Ascending aorta (tissue), 2 donors: ENCODE results near the gene DTX3L. TPM values are rescaled to one million over a fixed set of nuclear protein-coding genes. Genes with fewer than 3 reads are reported as not detected.

ENCODE experiments used
- DNase-seq, 2 donors: peaks; one replicate each; pipeline ENCODE4 v3.0.0-alpha.2; 2019; ENCODE audit warnings: low spot score in 2 of 2
- H3K27ac ChIP-seq, 2 donors: fragments of 200-600 bp; sonication (generic); one replicate each; pipeline ENCODE4 v1.5.1; 2016 to 2017; ENCODE audit warnings: mild to moderate bottlenecking in 1 of 2
- H3K27me3 ChIP-seq: fragments of 200-600 bp; sonication (generic); one replicate; pipeline ENCODE4 v1.5.1; 2017
- H3K36me3 ChIP-seq, 2 donors: fragments of 200-600 bp; sonication (generic); one replicate each; pipeline ENCODE4 v1.5.1; 2016
- H3K4me1 ChIP-seq, 2 donors: fragments of 200-600 bp; sonication (generic); one replicate each; pipeline ENCODE4 v1.5.1; 2016 to 2017; ENCODE audit warnings: mild to moderate bottlenecking in 1 of 2
- H3K4me3 ChIP-seq, 2 donors: fragments of 200-600 bp; sonication (generic); one replicate each; pipeline ENCODE4 v1.5.1; 2016 to 2017; ENCODE audit warnings: mild to moderate bottlenecking in 1 of 2
- H3K9me3 ChIP-seq, 2 donors: fragments of 200-600 bp; sonication (generic); one replicate each; pipeline ENCODE4 v1.5.1; 2016
- intact Hi-C: fragments of 100-400 bp; cut with DNase I; formaldehyde crosslinking; loops from one replicate; pipeline ENCODE4 v1.15.1; 2023
- total RNA-seq: library from RNA; depleted of rRNA; stranded (reverse); fragments of >200 nt; gene quantifications from one replicate; pipeline ENCODE4 v1.1.0, GENCODE V29; 2016
- TF ChIP-seq, protein P1 (sequence below), 3 experiments: fragments of 200-600 bp in 2 of 3; fragments of 450-650 bp in 1 of 3; sonication (generic) in 2 of 3; IDR thresholded peaks; one replicate each; pipeline ENCODE4 v1.5.1; 2016 to 2019; ENCODE audit warnings: antibody characterized with exemption in 3 of 3, mild to moderate bottlenecking in 1 of 3, moderate library complexity in 1 of 3

DTX3L gene
- 22.4 TPM for total RNA-seq

DNA sequence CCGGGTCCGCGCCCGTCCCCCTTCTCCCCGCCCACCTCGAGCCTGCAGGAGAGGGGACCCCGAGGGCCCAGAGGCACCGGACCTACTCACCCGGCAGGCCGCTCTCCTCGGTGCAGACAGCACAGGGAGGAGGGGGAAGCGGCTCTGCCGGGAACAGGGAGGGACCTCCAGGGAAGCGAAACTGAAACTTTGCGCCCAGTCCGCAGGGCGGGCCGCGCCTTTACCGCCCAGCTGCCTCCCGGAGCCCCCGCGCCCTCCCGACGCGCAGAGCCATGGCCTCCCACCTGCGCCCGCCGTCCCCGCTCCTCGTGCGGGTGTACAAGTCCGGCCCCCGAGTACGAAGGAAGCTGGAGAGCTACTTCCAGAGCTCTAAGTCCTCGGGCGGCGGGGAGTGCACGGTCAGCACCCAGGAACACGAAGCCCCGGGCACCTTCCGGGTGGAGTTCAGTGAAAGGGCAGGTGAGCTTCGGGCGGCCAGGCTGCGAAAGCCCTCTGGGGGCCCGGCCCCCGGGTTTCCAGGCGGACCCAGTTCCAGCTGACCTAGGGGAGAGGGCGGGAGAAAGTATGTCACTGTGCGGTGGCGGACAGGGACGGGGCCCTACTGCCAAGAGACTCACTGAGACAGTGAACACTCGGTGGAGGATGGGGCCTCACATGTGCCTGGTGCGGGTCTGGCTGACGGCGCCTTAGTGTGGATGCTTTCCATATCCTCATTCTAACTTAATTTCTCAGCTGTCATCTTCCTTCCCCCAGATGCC lies at the start of gene DTX3L, which contains the start of gene PARP9:
TSS of gene DTX3L (plus strand) at position 184 of the 758 bp plus-strand sequence. CDS start at position 273, 89 bp downstream.
TSS of gene PARP9 (minus strand) at position 146 of the 758 bp plus-strand sequence. CDS start 4,680 bp downstream, outside the sequence.
- H3K4me1 ChIP-seq: peaks cover 4 to 16% of the 10 kb centered on the region in 2 donors
- H3K27ac ChIP-seq: peak within 1 kb of the TSS; percentile 87 to 91
- TF ChIP-seq, protein P1, sequence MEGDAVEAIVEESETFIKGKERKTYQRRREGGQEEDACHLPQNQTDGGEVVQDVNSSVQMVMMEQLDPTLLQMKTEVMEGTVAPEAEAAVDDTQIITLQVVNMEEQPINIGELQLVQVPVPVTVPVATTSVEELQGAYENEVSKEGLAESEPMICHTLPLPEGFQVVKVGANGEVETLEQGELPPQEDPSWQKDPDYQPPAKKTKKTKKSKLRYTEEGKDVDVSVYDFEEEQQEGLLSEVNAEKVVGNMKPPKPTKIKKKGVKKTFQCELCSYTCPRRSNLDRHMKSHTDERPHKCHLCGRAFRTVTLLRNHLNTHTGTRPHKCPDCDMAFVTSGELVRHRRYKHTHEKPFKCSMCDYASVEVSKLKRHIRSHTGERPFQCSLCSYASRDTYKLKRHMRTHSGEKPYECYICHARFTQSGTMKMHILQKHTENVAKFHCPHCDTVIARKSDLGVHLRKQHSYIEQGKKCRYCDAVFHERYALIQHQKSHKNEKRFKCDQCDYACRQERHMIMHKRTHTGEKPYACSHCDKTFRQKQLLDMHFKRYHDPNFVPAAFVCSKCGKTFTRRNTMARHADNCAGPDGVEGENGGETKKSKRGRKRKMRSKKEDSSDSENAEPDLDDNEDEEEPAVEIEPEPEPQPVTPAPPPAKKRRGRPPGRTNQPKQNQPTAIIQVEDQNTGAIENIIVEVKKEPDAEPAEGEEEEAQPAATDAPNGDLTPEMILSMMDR (IDR thresholded peaks at IDR 0.05): no peak
- intact Hi-C loops: loop anchor here (1.0 kb wide), 3 partner anchors 49 to 148 kb away; partner anchors contain the start of gene WDR5B
- no peaks in the 10 kb centered on the region for H3K9me3 ChIP-seq
- H3K4me3 ChIP-seq: peak within 1 kb of the TSS; percentile 90 to 94
- H3K36me3 ChIP-seq: peaks cover 6 to 31% of the 10 kb centered on the region in 2 donors
- no peaks in the 10 kb centered on the region for H3K27me3 ChIP-seq
- DNase-seq: peak; percentile 29 to 88

DNA sequence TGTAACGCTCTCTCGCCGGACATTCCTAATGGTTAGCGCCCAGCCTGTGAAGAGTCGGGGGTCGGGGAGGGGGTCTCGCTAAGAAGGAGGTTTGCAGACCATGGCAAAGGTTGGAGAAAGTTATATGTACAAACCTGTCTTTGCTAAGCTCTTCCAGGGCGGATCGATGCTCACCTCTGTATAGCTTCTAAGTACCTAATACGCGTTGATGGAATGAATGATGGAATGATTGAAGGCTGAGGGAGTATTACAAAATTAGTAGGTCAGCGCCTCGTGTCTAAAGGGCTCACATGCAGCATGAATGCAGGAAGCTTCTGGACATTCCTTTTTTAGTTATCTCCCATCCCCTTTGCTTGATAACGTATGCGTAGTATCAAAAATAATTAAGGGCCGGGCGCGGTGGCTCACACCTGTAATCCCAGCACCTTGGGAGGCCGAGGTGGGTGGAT lies 49.1 kb upstream of the DTX3L start:
- peak overlapping the region; percentile 92 to 98 for H3K27ac ChIP-seq
- peaks cover 6 to 21% of the 10 kb centered on the region in 2 donors for H3K4me1 ChIP-seq
- TF ChIP-seq, protein P1 (IDR thresholded peaks at IDR 0.05): no peak
- no peak for DNase-seq
- no peaks in the 10 kb centered on the region for H3K27me3 ChIP-seq
- intact Hi-C loops: loop anchor here (1.0 to 10.0 kb wide), 4 partner anchors 49 to 760 kb away; partner anchors contain the start of genes DTX3L, FAM162A, MIX23 and PARP9
- H3K9me3 ChIP-seq: no peaks in the 10 kb centered on the region
- no peaks in the 10 kb centered on the region for H3K36me3 ChIP-seq
- H3K4me3 ChIP-seq: peak overlapping the region; percentile 77 to 97

GRCh38 chr3:122515870-122516269 lies 48.3 kb upstream of the DTX3L start:
- no peaks in the 10 kb centered on the region for H3K36me3 ChIP-seq
- H3K4me3 ChIP-seq: no peak overlapping the region
- intact Hi-C loops: loop anchor here (1.0 to 10.0 kb wide), 4 partner anchors 48 to 761 kb away; partner anchors contain the start of genes DTX3L, FAM162A, MIX23 and PARP9

GRCh38 chr3:122516846-122517360 lies 47.2 kb upstream of the DTX3L start:
- no peaks in the 10 kb centered on the region for H3K9me3 ChIP-seq
- peaks cover 6 to 16% of the 10 kb centered on the region in 2 donors for H3K4me1 ChIP-seq
- H3K36me3 ChIP-seq: no peaks in the 10 kb centered on the region
- intact Hi-C loops: loop anchor here (10.0 kb wide), 2 partner anchors 132 to 762 kb away; partner anchors contain the start of genes FAM162A and MIX23
- H3K27ac ChIP-seq: no peak overlapping the region
- no peak for DNase-seq
- TF ChIP-seq, protein P1 (IDR thresholded peaks at IDR 0.05): no peak
- no peaks in the 10 kb centered on the region for H3K27me3 ChIP-seq
- no peak overlapping the region for H3K4me3 ChIP-seq

More at GRCh38 chr3:122515870-122516269, 48.3 kb upstream of the DTX3L start:
- H3K9me3 ChIP-seq: no peaks in the 10 kb centered on the region
- peaks cover 6 to 18% of the 10 kb centered on the region in 2 donors for H3K4me1 ChIP-seq
- no peak overlapping the region for H3K27ac ChIP-seq
- no peak for DNase-seq
- TF ChIP-seq, protein P1 (IDR thresholded peaks at IDR 0.05): no peak
- H3K27me3 ChIP-seq: no peaks in the 10 kb centered on the region

DNA sequence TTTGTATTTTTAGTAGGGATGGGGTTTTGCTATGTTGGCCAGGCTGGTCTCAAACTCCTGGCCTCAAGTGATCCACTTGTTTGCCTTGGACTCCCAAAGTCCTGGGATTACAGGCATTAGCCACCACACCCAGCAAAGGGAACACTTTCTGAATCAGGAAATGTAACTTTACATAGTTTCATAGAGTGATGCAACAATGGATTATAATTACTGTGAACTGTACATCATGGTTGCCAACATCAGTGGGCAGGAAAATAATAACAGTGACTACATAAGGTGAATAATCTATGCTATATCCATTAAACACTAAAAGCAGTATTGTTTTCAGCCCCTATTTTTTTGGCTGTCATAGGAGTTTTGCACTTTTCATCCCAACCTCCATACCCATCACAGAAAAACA lies 44.4 kb upstream of the DTX3L start:
- Histone ChIP-seq H3K36me3 (no peaks in the 10 kb centered on the region), H3K9me3 (no peaks in the 10 kb centered on the region), H3K4me1 (peaks cover 0 to 3% of the 10 kb centered on the region in 2 donors), H3K27ac (no peak overlapping the region), H3K4me3 (no peak overlapping the region), H3K27me3 (no peaks in the 10 kb centered on the region)
- TF ChIP-seq, protein P1 (IDR thresholded peaks at IDR 0.05): no peak
- DNase-seq: no peak
- intact Hi-C loops: loop anchor here (10.0 kb wide), 2 partner anchors 135 to 765 kb away; partner anchors contain the start of genes FAM162A and MIX23
